GM12873 (cell line): Measurements from ENCODE around the gene PJVK.

Source experiments
- TF ChIP-seq, protein P1 (sequence below): IDR thresholded peaks from 2 replicates; pipeline ENCODE4 v1.5.1; 2012; ENCODE audit warnings: low read depth, mild to moderate bottlenecking, moderate library complexity, low read length, control low read depth; ENCODE audit not compliant: insufficient read depth; ENCODE audit errors: missing control alignments

PJVK gene

DNA sequence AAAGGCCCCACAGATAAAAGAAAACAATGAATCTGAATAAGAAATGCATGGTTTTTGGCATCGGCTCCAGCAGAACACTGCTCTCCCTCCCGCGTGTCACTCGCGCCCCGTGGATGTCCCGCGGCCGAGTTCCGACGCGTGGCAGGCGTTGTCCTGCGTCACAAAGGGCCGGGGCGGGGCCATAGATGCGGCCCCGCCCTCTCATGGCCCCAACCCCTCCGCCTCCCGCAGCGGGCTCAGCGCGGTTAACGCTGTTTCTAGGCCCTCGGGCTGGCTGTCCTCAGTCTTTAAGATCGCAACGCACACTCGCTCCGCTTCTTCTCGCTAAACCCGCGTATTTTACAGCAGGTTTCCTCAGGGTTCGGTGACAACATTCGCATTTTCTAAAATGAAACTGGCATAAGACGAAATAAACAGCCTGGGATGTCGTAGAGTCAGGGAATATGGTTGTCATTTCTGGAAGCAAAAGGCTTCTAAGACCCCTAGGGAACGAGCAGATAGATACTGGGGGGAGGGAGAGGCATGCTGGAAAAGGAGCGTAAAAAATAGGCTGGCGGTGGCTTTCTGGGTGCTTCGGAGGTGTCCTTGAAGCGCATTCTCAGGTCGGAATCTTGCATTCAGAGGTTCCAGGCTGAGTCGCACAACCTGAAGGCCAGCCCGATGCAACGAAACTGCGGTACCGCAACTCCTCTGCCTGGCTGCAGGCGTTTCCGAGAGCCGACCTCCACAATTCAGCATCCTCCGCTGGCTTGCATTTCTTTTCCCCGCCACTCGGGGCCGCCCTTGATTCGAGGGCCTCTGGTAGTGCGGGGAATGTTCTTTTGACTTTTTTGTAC lies 27.5 kb downstream of the PJVK start, which contains the start of gene FKBP7:
Gene FKBP7, minus strand, starts transcription at position 162 of the 836 bp plus-strand sequence. Its CDS starts 101 bp downstream, at position 61.
- TF ChIP-seq, protein P1, sequence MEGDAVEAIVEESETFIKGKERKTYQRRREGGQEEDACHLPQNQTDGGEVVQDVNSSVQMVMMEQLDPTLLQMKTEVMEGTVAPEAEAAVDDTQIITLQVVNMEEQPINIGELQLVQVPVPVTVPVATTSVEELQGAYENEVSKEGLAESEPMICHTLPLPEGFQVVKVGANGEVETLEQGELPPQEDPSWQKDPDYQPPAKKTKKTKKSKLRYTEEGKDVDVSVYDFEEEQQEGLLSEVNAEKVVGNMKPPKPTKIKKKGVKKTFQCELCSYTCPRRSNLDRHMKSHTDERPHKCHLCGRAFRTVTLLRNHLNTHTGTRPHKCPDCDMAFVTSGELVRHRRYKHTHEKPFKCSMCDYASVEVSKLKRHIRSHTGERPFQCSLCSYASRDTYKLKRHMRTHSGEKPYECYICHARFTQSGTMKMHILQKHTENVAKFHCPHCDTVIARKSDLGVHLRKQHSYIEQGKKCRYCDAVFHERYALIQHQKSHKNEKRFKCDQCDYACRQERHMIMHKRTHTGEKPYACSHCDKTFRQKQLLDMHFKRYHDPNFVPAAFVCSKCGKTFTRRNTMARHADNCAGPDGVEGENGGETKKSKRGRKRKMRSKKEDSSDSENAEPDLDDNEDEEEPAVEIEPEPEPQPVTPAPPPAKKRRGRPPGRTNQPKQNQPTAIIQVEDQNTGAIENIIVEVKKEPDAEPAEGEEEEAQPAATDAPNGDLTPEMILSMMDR = peak; percentile 82

DNA sequence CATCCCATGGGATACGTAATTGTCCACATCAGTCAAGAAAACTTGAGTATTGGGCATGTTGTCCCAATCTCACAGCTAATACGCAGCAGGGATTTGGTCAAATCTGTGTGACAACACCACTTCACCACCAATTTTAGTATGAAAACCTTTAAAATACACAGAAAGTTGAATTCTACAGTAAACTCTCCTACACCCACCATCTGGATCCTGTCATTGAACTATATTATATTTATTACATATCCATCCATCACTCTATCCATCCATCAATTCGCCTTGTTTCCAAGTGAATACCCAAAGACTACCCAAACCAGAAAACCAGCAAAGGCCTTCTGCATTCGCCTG lies 28.1 kb downstream of the PJVK start:
- TF ChIP-seq, protein P1 = no peak

DNA sequence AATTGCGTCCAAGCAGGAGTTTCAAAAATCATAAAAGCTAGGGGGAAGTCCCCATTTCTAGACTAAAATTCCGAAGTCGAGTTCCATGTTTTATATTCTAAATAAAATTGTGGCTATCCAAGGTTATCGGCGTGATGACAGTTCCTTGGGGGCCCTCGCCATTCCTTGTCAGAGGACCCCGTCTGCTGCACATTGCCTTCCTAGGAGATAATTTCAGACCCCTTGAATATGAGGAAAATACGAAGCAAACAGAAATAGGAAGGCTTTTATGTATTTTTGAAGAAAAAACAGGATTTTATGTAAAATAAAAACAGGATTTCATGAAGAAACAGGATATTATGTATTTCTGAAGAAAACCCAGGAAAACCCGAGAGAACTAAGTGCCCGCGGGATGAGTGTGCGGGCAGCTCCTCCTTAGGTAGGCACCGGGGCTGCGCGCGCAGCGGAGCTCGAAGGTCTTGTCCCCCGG lies 28.6 kb downstream of the PJVK start:
- TF ChIP-seq, protein P1 = no peak

DNA sequence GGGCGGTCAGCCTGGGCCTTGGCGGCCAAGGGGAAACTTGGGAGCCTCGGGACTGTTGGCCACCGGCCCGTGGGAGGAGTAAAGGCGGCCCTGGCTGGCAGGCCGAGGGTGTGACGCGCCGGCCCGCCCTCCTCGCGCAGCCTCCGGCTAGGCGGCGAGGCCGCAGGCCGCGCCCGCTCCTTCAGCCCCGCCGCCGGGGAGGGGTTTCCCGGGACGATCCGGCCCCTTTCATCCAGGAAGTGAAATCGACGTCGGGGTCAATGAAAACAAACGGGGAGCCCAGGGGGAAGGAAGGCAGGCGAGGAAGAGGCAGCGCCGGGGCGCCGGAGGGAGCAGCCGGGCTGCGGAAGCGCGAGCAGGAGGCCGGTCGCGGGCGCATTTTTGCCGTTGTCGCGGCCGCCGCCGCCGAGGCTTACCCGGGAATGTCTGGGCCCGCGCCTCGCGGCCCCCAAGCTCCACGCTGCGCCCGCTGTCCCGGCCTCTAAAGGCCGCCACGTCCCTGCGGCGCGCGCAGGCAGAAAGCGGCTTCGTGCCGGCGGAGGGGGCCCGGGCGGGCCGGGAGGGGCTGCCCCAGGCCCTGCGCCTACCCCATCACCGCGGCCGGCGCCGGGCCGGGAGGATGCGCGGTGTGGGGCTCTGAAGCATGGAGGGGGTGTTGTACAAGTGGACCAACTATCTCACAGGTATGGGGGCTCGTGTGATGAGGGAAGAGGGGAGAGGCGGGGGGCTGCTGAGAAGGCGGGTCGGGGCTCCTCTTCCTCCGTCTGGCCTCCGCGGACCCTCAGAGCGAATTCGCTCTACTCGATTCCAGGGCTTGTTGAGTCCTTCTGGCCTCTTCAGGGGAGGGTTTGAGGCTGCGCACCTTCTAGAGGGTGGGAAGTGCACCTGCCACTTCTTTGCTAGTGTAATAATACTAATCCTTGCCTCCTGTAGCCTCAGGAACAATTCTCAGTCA lies 29.3 kb downstream of the PJVK start, which contains the start of gene PLEKHA3:
Gene PLEKHA3, plus strand, starts transcription at position 231 of the 955 bp plus-strand sequence. Its CDS starts 413 bp downstream, at position 644.
- TF ChIP-seq, protein P1 = no peak

DNA sequence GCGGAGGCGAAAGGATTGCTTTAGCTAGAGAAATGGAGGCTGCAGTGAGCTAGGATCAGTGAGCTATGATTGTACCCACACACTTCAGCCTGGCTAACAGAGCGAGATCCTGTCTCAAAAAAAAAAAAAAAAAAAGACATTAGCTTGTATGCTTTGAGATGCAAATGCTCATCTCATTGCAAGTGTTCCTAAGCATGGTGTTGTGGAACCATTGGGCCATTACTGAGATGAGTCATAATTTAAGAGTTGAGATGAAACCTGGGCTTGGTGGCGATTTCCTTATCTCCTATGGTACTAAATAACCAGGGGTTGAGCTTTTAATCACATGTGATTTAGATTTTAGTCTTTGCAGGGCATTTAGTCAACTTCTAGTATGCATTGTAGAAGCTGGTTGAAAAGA lies 31.3 kb downstream of the PJVK start:
- TF ChIP-seq, protein P1 = no peak

DNA sequence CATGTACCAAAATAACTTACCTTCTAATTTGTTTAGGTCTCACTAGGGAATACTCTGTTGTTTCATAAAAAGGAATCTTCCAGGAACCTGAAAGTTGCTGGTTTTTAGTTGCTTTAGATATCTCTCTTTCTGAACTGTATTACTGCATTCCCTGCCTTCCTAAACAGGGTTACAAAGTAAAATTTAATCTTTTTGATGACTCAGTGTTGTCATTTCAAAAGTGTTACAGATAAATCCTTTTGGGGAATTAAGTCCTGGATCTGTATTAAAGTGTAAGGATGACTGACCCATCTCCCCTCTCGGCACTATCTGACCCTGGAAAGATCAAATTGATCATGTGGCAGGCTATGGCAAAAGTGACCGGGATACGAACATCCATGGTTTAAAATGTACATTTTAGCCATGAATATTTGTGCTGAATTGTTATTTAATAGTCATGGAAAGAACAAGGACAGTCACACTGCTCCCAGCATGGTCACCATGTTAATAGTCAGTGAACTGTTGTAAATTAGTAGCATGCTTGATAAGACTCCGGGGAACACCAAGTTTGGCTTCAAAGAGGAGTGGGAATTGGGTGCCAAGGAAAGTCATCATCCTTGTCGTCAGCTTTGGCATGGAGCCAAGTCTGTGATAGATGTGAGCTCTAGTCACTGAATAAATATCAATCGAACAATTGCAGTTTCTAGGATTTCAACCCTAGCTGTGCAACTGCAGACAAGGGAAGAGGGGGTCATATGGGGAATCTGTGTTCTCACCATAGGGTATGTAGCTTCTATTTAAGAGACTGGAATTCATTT lies 33.3 kb downstream of the PJVK start:
- TF ChIP-seq, protein P1 = no peak
